Nephron (organoid): Measurements from ENCODE around the gene HSF5.
A peak's percentile ranks its signal among the peaks of the same experiment; 100 is the strongest.

ENCODE experiments used
- H3K27ac Mint-ChIP-seq, 3 experiments: 2 replicates each; pipeline ENCODE4 v1.8.0; 2020; ENCODE audit warnings: mixed read lengths in 3 of 3, mild to moderate bottlenecking in 2 of 3, moderate library complexity in 1 of 3
- H3K27me3 Mint-ChIP-seq: 2 replicates; pipeline ENCODE4 v1.8.0; 2021; ENCODE audit warnings: low read depth, mild to moderate bottlenecking, moderate library complexity, mixed read lengths
- H3K36me3 Mint-ChIP-seq: 2 replicates; pipeline ENCODE4 v1.8.0; 2020; ENCODE audit warnings: low read depth, mixed read lengths
- H3K4me1 Mint-ChIP-seq: 2 replicates; pipeline ENCODE4 v1.8.0; 2020; ENCODE audit warnings: mixed read lengths
- H3K4me3 Mint-ChIP-seq, 3 experiments: 2 replicates each; pipeline ENCODE4 v1.8.0; 2020; ENCODE audit warnings: mild to moderate bottlenecking in 3 of 3, mixed read lengths in 3 of 3, moderate library complexity in 2 of 3
- H3K9me3 Mint-ChIP-seq: 2 replicates; pipeline ENCODE4 v1.8.0; 2020; ENCODE audit warnings: mixed read lengths
- CTCF ChIP-seq, 3 experiments: fragments of 200-600 bp; sonication (generic); IDR thresholded peaks; one replicate each; pipeline ENCODE4 v1.5.0; 2021; ENCODE audit warnings: antibody characterized with exemption in 3 of 3; ENCODE audit not compliant: unreplicated experiment in 3 of 3

The HSF5 gene

GRCh38 chr17:58470356-58470755 lies 17.9 kb downstream of the HSF5 start:
- TF ChIP-seq CTCF (IDR thresholded peaks at IDR 0.05; ENCODE audit: unreplicated experiment in 3 of 3): no peak
- no peaks in the 10 kb centered on the region for H3K36me3 Mint-ChIP-seq
- no peak overlapping the region for H3K4me3 Mint-ChIP-seq
- H3K27ac Mint-ChIP-seq: no peak overlapping the region
- H3K9me3 Mint-ChIP-seq: no peaks in the 10 kb centered on the region
- no peaks in the 10 kb centered on the region for H3K4me1 Mint-ChIP-seq
- H3K27me3 Mint-ChIP-seq: peaks cover 25% of the 10 kb centered on the region

GRCh38 chr17:58468944-58469343 lies 19.3 kb downstream of the HSF5 start:
- Mint-ChIP-seq H3K36me3 (no peaks in the 10 kb centered on the region), H3K4me3 (no peak overlapping the region), H3K9me3 (no peaks in the 10 kb centered on the region), H3K27me3 (peaks cover 28% of the 10 kb centered on the region), H3K4me1 (no peaks in the 10 kb centered on the region), H3K27ac (no peak overlapping the region)
- no peak for TF ChIP-seq CTCF (IDR thresholded peaks at IDR 0.05; ENCODE audit: unreplicated experiment in 3 of 3)

- TF ChIP-seq CTCF (IDR thresholded peaks at IDR 0.05; ENCODE audit: unreplicated experiment in 3 of 3): no peak
- no peaks in the 10 kb centered on the region for H3K27me3 Mint-ChIP-seq
- no peak overlapping the region for H3K27ac Mint-ChIP-seq
- no peaks in the 10 kb centered on the region for H3K4me1 Mint-ChIP-seq
- H3K4me3 Mint-ChIP-seq: no peak overlapping the region
- H3K9me3 Mint-ChIP-seq: no peaks in the 10 kb centered on the region
- H3K36me3 Mint-ChIP-seq: no peaks in the 10 kb centered on the region
Measured at GRCh38 chr17:58455491-58455890, 32.7 kb downstream of the HSF5 start.

- Mint-ChIP-seq H3K36me3 (no peaks in the 10 kb centered on the region), H3K4me3 (no peak overlapping the region), H3K4me1 (no peaks in the 10 kb centered on the region), H3K27ac (no peak overlapping the region), H3K27me3 (no peaks in the 10 kb centered on the region), H3K9me3 (no peaks in the 10 kb centered on the region)
- TF ChIP-seq CTCF (IDR thresholded peaks at IDR 0.05; ENCODE audit: unreplicated experiment in 3 of 3): no peak
Measured at GRCh38 chr17:58452738-58453137, 35.5 kb downstream of the HSF5 start.

GRCh38 chr17:58447039-58447975 lies 40.9 kb downstream of the HSF5 start:
- TF ChIP-seq CTCF (IDR thresholded peaks at IDR 0.05; ENCODE audit: unreplicated experiment in 3 of 3): peak; percentile 31 to 51 (median 37)
- Mint-ChIP-seq H3K9me3 (peaks cover 6% of the 10 kb centered on the region), H3K27ac (no peak overlapping the region), H3K27me3 (peaks cover 6% of the 10 kb centered on the region), H3K36me3 (no peaks in the 10 kb centered on the region), H3K4me1 (no peaks in the 10 kb centered on the region), H3K4me3 (no peak overlapping the region)

- no peak for TF ChIP-seq CTCF (IDR thresholded peaks at IDR 0.05; ENCODE audit: unreplicated experiment in 3 of 3)
- H3K27ac Mint-ChIP-seq: no peak overlapping the region
- H3K27me3 Mint-ChIP-seq: peaks cover 13% of the 10 kb centered on the region
- H3K4me1 Mint-ChIP-seq: no peaks in the 10 kb centered on the region
- no peaks in the 10 kb centered on the region for H3K36me3 Mint-ChIP-seq
- peaks cover 6% of the 10 kb centered on the region for H3K9me3 Mint-ChIP-seq
- no peak overlapping the region for H3K4me3 Mint-ChIP-seq
Measured at GRCh38 chr17:58446086-58446485, 42.1 kb downstream of the HSF5 start.
